ENCODE measurements around the gene BEX4. TPM values are rescaled to one million over a fixed set of nuclear protein-coding genes. Genes with fewer than 3 reads are reported as not detected.
A peak's percentile ranks its signal among the peaks of the same experiment; 100 is the strongest.
"Not testable (repeated sequence)": the region's sequence is repeated elsewhere in the genome, so short reads cannot be mapped to it uniquely, and the experiment has no call there.

BEX4 gene, protein sequence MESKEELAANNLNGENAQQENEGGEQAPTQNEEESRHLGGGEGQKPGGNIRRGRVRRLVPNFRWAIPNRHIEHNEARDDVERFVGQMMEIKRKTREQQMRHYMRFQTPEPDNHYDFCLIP
- total RNA-seq (2014; rRNA removed; shearing (Covaris generic)) = 0.27 and 0.68 TPM in 2 replicates

DNA sequence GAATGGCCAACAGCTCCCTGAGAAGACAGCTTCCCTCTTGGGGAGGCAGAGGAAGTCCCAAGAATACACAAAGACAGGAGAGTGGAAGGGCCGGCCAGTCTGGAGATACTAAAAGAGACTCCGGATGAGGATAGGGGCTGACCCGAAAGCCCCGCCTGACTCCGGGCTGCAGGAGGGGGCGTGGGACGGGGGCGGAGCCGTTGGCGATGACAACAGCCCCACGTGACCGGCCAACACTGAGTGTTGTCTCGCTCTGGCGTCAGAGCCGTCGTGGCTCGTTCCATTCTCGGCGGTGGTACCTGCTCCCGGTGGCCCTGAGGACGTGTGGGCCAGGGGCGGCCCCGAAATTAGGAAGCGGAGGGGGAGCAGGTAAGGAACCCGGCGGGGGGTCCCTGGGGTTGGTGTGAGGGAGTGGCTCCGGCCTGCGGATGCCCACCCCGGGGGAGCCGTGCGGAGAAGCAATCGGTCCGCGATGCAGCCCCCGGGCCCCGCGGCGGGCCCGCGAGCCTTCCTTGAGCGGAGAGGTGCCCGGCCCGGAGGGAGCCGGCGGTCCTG, at the start of gene BEX4:
Gene BEX4, plus strand, starts transcription at position 239 of the 555 bp plus-strand sequence. CDS start 1,046 bp downstream, outside the sequence.
- peak; percentile 14 for DNase-seq (ENCODE audit: low spot score)

DNA sequence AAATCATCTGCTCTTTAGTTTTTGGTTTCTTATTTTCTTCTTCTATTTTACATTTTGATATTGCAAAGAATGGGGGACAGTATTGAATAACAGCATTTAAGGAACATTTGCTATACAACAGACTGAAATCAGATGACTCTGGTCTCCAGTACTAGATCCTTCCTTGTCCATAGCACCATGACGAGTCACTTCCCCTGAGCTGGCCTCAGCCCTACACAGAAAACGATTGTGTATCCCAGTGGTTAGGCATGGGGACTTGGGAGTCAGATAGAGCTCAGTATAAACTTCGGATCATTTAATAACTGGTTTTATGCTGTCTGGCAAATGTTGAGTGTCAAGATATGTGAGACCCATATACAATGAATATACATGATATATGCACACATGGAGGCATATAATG, 44.7 kb upstream of the BEX4 start:
- DNase-seq (ENCODE audit: low spot score) = no peak

DNA sequence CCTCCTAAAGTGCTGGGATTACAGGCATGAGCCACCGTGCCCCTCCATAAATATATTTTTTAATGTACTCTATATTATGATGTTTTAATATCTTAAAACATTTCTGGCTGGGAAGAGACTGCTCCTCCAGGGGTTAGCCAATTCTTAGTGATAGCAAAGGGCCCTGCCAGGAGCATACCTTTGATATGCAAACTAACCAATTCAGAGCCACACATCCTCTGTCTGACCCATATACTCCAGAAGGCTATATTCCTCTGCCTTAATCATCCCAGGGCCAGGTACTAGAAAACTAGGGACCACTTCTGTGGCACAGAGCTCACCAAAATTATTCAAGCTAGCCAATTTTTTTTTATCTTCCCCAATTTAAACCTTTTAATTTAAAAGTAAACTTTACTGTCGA, 43.6 kb upstream of the BEX4 start:
- DNase-seq (ENCODE audit: low spot score) = no peak

DNA sequence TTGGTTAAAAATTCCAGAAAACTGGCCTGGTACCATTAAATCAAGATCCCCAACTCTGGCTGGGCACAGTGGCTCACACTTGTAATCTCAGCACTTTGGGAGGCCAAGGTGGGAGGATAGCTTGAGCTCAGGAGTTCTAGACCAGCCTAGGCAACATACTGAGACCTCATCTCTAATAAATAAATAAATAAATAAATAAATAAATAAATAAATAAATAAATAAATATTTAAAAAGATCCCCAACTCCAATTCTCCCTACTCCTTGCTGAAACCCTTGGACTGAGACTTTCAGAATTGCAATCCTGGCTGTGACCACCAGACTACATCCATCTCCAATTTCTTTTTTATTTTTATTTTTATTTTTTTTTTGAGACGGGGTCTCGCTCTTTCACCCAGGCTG, 39.7 kb upstream of the BEX4 start:
- not testable (repeated sequence) for DNase-seq (ENCODE audit: low spot score)

DNA sequence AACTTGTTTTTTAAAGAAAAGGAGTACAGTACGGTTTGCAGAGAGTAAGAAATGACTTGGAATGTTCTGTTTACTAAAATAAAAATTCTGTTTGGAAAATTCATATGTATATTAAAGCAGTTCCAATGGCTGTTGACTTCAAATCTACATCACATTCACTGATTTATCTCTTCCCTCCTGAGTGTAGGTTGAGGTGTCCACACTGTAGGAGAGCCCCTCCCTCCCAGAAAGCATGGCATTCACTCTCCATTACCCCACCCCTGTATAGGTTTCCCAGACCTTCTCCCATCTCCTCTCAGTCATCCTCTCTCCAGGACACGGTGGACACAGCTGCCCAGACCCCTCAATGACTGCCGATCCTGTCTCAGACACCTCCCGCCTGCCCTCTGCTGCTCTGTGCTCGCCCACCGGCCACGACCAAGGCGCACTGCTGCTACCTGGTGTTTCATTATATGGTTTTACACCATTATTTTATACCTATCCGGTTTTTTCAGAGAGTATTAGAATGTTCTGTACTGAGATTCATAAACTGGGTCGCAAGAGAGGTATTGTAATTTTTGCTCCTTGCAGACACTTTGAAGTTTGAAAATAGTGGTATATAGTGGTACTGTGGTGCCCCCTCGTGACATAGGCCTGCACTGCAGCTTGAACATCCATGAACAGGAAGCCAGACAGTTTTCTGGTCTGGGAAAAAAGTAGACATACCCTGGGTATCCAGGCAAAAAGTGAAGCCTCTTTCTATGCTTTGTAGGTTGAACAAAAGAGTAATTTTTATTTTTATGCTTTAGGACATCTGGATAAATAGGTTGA, 38.8 kb upstream of the BEX4 start:
- peak; percentile 36 for DNase-seq (ENCODE audit: low spot score)

DNA sequence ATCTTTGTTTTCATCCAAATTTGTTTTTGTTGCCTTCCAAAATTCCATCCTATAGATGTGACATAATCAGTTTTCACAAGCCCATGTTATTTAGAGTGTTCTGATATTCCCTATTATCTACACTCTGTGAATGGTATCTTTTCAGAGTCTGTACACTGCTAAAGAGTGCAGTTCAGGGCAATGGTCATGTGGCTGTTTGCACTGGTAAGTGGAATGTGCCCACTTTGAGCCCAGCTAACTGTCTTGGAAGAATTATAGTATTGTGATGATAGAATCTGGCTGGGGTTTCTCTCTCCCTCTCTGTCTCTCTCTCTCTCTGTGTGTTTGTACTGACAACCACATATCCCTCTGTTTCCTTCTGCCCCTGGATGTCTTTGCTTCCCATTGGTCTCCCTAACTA, 37.4 kb upstream of the BEX4 start:
- DNase-seq (ENCODE audit: low spot score) = no peak

DNA sequence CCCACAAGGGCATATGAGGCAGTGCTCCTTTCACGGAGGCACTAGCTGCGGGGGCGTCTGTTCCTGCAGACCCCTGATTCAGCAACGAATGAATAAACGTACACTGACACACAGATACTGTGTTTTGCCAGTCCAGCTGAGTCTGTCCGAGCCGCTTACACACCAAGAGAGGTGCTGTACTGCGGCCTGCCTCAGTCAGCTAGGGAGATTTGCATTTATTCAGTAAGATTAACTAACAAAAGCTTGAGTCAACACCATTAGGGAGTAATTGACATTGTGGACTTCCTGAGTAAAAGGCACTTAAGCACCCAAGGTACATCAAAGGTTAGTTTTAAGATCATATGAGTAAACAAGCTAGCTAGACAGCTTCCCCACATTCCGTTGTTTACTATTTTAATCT, 31.0 kb upstream of the BEX4 start:
- no peak for DNase-seq (ENCODE audit: low spot score)

DNA sequence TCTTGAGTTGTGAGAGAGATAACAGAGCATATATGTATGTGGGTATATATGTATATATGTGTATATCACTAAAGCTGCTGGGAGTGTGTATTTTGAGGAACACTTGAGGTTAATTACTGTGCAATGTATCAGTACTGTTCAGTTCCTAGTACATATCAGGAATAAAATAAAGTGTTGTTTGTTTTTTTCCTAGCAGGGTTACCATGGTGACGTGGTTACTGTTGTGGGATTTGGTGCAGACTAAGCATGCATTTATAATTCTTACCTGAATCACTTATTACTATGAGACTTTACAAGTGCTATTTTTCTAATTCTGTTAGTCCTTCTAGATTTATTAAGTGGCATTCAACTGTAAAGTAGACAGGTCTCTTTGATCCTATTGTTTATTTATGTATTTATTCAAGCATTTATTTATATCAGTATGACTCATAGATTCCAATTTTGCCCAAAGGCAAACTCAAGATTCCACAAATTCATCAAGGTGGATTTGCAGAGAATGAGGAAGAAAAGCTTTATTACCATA, 26.9 kb upstream of the BEX4 start:
- DNase-seq (ENCODE audit: low spot score) = no peak

DNA sequence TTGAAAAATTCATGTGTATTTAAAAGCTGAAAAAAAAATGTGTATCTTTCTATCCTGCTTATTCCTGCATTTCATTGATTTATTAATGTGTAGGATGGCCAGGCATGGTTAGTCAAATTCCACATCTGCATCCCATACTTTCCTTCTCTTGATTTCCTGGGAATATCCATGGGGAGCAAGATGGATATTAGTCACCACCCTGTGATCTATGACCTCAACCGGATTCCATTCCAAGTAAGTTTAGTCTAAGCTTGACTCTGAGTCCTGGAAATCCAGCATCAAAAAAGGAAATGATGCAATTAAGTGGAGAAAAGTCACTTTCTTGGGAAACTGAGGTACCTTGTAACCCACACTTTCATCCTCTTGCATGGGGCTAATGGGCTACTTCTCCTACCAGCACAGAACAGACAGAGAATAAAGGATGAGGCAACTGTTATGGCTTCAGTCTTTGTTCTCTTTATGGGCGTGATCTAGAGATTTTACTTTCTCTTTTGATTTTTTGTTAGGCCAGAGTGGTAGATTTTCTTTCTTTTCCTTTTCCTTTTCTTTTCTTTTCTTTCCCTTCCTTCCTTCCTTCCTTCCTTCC, 17.1 kb upstream of the BEX4 start:
- DNase-seq (ENCODE audit: low spot score) = peak; percentile 18

DNA sequence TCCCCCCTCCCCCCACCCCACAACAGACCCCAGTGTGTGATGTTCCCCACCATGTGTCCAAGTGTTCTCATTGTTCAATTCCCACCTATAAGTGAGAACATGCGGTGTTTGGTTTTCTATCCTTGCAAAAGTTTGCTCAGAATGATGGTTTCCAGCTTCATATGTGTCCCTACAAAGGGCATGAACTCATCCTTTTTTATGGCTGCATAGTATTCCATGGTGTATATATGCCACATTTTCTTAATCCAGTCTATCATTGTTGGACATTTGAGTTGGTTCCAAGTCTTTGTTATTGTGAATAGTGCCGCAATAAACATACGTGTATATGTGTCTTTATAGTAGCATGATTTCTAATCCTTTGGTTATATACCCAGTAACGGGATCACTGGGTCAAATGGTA, 16.2 kb upstream of the BEX4 start:
- DNase-seq (ENCODE audit: low spot score) = not testable (repeated sequence)

DNA sequence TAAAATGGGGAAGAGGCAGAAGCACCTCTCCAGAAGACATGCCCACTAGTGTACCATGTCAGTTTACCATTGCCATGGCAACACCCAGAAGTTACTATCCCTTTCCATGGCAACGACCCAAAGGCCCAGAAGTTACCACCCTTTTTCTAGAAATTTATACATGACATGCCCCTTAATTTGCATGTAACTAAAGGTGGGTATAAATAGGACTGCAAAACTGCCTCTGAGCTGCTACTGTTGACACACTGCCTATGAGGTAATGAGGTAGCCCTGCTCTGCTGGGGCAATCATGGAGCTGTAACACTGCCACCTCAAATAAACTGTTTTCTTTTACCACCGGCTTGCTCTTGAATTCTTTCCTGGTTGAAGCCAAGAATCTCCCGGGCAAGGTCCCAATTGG, 13.9 kb upstream of the BEX4 start:
- no peak for DNase-seq (ENCODE audit: low spot score)

DNA sequence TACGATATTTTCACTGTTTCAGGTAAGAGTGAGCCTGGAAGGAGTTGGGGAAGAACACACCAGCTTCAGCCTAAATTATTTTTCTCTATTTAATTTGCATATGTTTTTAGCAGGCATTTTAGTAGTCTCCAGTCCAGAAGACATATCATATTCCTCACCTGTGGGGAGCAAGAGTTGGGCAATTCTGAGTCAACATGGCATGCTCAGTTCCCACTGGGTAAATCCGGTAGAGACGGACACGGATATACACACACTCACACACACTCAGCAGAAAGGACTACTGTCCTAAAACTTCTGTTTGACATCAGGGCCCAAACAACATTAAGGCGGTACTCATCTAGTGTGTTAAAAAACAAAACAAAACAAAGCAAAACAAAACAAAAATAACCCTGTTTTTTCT, 4.9 kb upstream of the BEX4 start:
- no peak for DNase-seq (ENCODE audit: low spot score)

DNA sequence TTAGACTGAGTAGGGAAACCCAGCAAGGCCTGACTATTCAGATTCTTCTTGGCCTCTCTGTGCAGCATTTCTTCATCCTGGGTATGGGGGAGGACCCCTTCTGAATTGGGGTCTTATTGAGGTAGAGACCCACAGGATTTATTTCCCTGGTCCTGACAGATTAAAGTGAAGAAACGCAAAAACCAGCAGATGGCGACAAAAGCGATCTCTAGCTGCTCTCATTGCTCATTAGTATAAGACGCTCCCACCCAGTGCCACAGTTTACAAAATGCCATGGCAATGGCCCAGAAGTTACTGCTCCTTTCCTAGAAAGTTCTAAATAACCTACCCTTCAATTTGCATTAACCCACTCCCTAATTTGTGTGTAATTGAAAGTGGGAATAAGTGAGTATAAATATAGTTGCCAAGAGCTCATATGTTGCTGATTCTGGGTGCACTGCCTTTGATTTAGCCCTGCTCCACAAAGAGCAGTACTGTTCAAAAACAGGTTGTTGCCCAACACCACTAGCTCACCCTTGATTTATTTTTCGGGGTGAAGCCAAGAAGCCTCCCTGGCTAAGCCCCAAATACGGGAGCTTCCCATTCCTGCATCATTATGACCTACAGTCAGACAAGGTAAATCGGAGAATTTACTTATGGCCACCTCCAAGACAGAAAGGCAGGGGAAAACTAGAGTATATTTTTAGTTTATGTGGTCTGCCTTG, 3.7 kb upstream of the BEX4 start:
- peak; percentile 7 for DNase-seq (ENCODE audit: low spot score)

DNA sequence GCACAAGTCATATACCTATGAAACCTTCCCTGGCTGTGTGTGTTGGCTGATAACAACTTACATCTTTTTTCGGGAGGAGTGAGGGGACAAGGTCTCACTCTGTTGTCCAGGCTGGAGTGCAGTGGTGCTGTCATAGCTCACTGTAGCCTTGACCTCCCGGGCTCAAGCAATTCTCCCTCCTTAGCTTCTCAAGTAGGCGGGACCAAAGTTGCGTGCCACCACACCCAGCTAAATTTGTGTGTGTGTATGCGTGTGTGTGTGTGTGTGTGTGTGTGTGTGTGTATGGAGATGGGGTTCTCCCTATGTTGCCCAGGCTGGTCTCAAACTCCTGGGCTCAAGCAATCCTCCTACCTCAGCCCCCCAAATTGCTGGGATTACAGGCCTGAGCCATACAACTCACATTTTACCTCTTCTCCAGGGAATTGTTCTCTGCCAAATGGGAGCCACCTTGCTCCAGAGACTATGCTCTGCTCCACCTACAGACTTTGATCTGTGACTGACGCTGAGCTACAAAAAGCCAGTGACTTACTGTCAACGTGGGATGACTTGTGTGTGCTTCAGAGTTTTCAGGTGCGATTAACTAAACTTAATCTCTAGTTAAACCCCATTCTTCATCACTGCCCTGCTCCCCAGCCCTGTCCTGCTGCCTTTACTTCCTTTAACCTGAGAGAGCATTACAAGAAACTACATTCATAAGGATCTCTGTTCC, 2.0 kb upstream of the BEX4 start:
- DNase-seq (ENCODE audit: low spot score) = no peak

DNA sequence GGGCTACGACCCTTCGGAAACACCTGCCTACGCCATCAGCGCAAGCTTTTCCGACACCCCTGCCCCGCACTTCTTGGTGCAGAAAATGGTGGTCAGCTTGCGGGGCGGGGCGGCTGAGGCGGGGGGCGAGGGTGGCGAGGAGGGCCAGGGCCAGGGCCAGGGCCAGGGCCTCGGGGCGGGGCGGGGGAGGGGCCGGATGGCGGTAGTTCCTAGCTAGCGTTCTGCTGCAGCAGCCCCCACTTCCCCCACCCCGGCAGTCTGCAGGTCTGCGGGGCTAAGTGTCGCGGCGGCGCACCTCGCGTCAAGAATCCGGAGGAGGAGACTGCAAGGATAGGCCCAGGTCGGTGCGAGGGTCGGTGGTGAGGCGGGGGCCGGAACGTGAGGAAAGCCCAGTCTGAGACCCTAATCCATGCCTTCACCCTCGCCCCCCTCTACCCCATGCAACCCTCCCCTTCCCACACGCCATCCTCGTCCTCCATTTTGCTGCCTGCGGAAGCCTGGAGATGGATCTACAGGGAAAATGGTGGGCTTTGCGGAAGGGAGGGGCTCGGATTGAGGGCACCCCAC, 600 bp downstream of the BEX4 start:
- DNase-seq (ENCODE audit: low spot score) = no peak

DNA sequence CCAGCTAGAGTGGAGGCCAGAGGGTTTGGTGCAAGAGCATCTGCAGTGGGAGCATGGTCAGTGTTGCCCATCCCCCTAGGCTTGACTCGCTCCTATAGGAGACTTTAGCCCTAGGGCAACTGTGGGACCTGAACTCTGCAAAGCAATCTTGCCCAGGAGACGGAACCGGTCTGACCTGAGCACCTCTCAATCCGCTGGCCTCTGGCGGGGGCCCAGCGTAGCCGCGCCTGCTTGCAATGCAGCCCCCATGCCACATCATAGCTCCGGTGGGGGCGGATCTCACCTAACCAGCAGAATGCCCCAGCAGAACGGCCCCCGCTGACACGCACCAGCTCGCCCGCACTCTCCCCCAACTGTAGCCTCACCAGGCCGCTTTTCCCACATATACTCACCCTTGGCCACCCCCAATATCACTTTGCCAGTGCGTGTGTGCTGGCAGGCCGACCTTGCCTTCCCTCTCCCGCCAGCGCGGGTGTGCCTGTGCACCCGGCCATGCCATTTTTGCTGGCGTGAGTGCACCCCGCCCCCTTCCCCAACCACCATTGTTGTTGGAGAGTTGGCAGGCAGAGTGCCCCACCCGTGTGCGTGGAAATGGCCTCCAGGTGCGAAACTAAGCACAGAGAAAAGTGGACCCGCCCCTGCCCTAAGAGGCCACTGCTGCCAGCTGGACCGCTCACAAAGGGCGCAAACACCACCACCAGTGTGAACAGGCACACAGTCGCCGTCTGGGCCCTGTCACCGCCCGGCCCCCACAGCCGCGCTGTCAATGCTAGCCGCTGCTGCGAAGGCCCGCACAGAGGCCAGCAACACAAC, 5.8 kb downstream of the BEX4 start:
- DNase-seq (ENCODE audit: low spot score) = no peak

DNA sequence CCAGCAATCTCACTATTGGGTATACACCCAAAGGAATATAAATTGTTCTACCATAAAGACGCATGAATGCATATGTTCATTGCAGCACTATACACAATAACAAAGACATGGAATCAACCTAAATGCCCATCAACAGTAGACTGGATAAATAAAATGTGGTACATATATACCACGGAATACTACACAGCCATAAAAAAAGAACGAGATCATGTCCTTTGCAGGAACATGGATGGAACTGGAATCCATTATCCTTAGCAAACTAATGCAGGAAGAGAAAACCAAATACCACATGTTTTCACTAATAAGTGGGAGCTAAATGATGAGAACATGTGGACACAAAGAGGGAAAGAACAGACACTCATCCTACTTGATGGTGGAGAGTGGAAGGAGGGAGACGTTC, 11.0 kb downstream of the BEX4 start:
- DNase-seq (ENCODE audit: low spot score) = not testable (repeated sequence)

DNA sequence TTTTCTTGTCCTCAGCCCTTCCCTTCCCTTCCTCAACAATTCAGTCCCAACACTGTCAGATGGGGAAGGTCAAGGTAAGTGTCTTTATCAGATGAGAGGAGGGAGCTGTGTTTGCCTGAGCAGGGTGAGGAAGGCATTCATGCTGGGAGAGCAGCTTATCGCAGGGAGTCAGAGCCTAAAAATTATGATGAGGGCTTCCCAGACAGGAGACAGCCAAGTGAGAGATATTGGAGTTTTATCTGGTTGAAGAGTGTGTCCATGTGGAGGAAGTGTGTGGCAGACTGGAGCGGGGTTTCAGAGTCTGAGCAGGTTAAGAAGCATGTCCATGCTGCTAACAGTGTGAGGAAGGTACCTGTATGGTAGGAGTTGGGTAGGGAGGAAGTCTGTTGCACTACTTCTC, 18.4 kb downstream of the BEX4 start:
- DNase-seq (ENCODE audit: low spot score) = no peak

DNA sequence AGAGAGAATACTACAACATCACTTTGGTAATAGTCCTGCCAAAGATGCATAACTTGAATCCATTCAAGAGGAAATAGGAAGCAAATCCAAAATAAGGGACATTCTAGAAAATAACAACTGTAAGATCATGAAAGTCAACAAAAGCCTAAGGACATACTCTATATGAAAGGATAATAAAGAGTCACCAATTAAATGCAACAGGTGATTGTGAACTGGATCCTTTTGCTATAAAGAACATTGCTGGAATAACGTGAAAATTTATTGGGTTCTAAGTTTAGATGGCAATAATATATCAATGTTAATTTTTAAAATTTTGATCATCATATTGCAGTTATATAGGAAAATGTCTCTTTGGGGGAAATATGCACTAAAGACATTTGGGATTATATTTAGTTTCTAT, 20.0 kb downstream of the BEX4 start:
- no peak for DNase-seq (ENCODE audit: low spot score)

DNA sequence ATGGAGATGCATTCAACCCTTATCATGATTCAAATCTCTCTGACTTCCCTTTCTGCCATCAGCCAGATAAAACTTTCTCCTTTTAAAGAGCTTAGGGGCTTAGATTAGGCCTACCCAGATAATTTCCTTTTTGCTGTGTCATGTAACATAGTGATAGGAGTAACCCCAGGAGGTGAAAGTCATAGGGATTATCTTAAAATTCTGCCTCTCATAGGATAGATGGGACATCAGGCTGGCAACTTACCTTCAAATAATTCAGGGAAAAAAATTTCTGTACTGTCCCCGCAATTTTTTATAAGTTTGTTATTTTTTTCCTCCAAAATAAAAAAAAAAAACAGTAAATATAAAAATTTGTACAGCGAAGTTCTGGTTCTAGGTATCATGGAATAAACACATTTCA, 20.7 kb downstream of the BEX4 start:
- DNase-seq (ENCODE audit: low spot score) = not testable (repeated sequence)
